GM13976 (cell line): Measurements from ENCODE around the gene FRY.

Experiments used
- DNase-seq: peaks from one replicate; pipeline ENCODE4 v3.0.0; 2012; ENCODE audit warnings: low spot score
- CTCF ChIP-seq: IDR thresholded peaks from 2 replicates; pipeline ENCODE4 v1.5.1; 2012; ENCODE audit warnings: borderline replicate concordance, mild to moderate bottlenecking; ENCODE audit not compliant: insufficient read depth; ENCODE audit errors: extremely low read depth, missing control alignments, control extremely low read depth
- in situ Hi-C: fragments of 300-500 bp; cut with MboI; formaldehyde crosslinking; loops from one replicate; pipeline ENCODE4 v1.12.0; 2022; ENCODE audit warnings: low sequenced_read_pairs, mixed read lengths, inconsistent platforms; ENCODE audit not compliant: unreplicated experiment

FRY gene

GRCh38 chr13:32199168-32199567, 167.6 kb downstream of the FRY start:
- in situ Hi-C loops: no loop called here
- TF ChIP-seq CTCF: no peak
- no peak for DNase-seq

GRCh38 chr13:32200741-32201140, 169.2 kb downstream of the FRY start:
- TF ChIP-seq CTCF: no peak
- in situ Hi-C loops: no loop called here
- DNase-seq: no peak

- in situ Hi-C loops: no loop called here
- TF ChIP-seq CTCF: no peak
- DNase-seq: no peak
Measured at GRCh38 chr13:32201809-32202208, 170.2 kb downstream of the FRY start.

GRCh38 chr13:32202268-32202667, 170.7 kb downstream of the FRY start:
- no peak for TF ChIP-seq CTCF
- no peak for DNase-seq

GRCh38 chr13:32203221-32203620, 171.6 kb downstream of the FRY start:
- no peak for DNase-seq
- no peak for TF ChIP-seq CTCF
- in situ Hi-C loops: no loop called here

More at GRCh38 chr13:32202268-32202667, 170.7 kb downstream of the FRY start:
- in situ Hi-C loops: no loop called here

- no peak for TF ChIP-seq CTCF
- in situ Hi-C loops: no loop called here
- no peak for DNase-seq
Measured at GRCh38 chr13:32203736-32204135, 172.2 kb downstream of the FRY start.

GRCh38 chr13:32205431-32206096, 174.0 kb downstream of the FRY start:
- no peak for DNase-seq
- TF ChIP-seq CTCF: no peak
- in situ Hi-C loops: no loop called here
